ENCODE measurements around the gene CFAP97D2. TPM values are rescaled to one million over a fixed set of nuclear protein-coding genes. Genes with fewer than 3 reads are reported as not detected.
A peak's percentile ranks its signal among the peaks of the same experiment; 100 is the strongest.

CFAP97D2 gene
- total RNA-seq, 1 donor from 2014 or later, result not detected

- Histone ChIP-seq H3K4me1 (peaks cover 7 to 10% of the 10 kb centered on the region in 2 donors), H3K4me3 (no peak overlapping the region), H3K9me3 (no peaks in the 10 kb centered on the region), H3K36me3 (no peaks in the 10 kb centered on the region), H3K27ac (no peak overlapping the region), H3K27me3 (no peaks in the 10 kb centered on the region)
- DNase-seq (ENCODE audit: low spot score in 2 of 2), result peak in 1 of 2 donors; percentile 46
- no peak for TF ChIP-seq CTCF (IDR thresholded peaks at IDR 0.05)
- intact Hi-C loops (cut with DNase I), result no loop called here
These were observed 18.0 kb upstream of the CFAP97D2 start for GRCh38 chr13:114161028-114161556.

- intact Hi-C loops (cut with DNase I), result no loop called here
- peak in 1 of 2 donors; percentile 79 for DNase-seq (ENCODE audit: low spot score in 2 of 2)
- TF ChIP-seq CTCF (IDR thresholded peaks at IDR 0.05), result no peak
- Histone ChIP-seq H3K27ac (no peak overlapping the region), H3K4me3 (peak overlapping the region in 1 of 2 donors; percentile 38), H3K36me3 (no peaks in the 10 kb centered on the region), H3K4me1 (peaks cover 10 to 18% of the 10 kb centered on the region in 2 donors), H3K9me3 (no peaks in the 10 kb centered on the region), H3K27me3 (no peaks in the 10 kb centered on the region)
These were observed 17.2 kb upstream of the CFAP97D2 start for GRCh38 chr13:114161644-114162532.

- Histone ChIP-seq H3K4me1 (peaks cover 10 to 22% of the 10 kb centered on the region in 2 donors), H3K9me3 (no peaks in the 10 kb centered on the region), H3K27ac (no peak overlapping the region), H3K27me3 (no peaks in the 10 kb centered on the region), H3K36me3 (no peaks in the 10 kb centered on the region), H3K4me3 (no peak overlapping the region)
- intact Hi-C loops (cut with DNase I), result no loop called here
- no peak for DNase-seq (ENCODE audit: low spot score in 2 of 2)
- TF ChIP-seq CTCF (IDR thresholded peaks at IDR 0.05), result no peak
These were observed 16.5 kb upstream of the CFAP97D2 start for GRCh38 chr13:114162533-114162922.

- H3K4me3 ChIP-seq, result no peak overlapping the region
- intact Hi-C loops (cut with DNase I), result no loop called here
- TF ChIP-seq CTCF (IDR thresholded peaks at IDR 0.05), result no peak
- H3K27ac ChIP-seq, result no peak overlapping the region
- no peaks in the 10 kb centered on the region for H3K36me3 ChIP-seq
- H3K4me1 ChIP-seq, result peaks cover 10 to 22% of the 10 kb centered on the region in 2 donors
- H3K27me3 ChIP-seq, result no peaks in the 10 kb centered on the region
- H3K9me3 ChIP-seq, result no peaks in the 10 kb centered on the region
- DNase-seq (ENCODE audit: low spot score in 2 of 2), result peak in 1 of 2 donors; percentile 35
These were observed 15.0 kb upstream of the CFAP97D2 start for GRCh38 chr13:114164053-114164452.

GRCh38 chr13:114164681-114165429 lies 14.2 kb upstream of the CFAP97D2 start:
- Histone ChIP-seq H3K4me3 (no peak overlapping the region), H3K27me3 (no peaks in the 10 kb centered on the region), H3K36me3 (no peaks in the 10 kb centered on the region), H3K9me3 (no peaks in the 10 kb centered on the region), H3K27ac (no peak overlapping the region), H3K4me1 (peaks cover 10 to 22% of the 10 kb centered on the region in 2 donors)
- TF ChIP-seq CTCF (IDR thresholded peaks at IDR 0.05), result no peak
- intact Hi-C loops (cut with DNase I), result no loop called here
- DNase-seq (ENCODE audit: low spot score in 2 of 2), result peak in 1 of 2 donors; percentile 51

Data from ascending aorta (tissue), 2 donors.